Thyroid gland (tissue), 4 donors: ENCODE results near the gene SAP30L. TPM values are rescaled to one million over a fixed set of nuclear protein-coding genes. Genes with fewer than 3 reads are reported as not detected.
A peak's percentile ranks its signal among the peaks of the same experiment; 100 is the strongest.

Experiments
- DNase-seq, 2 donors: peaks; one replicate each; pipeline ENCODE4 v3.0.0-alpha.2; 2019
- H3K27ac ChIP-seq, 3 donors: fragments of 200-600 bp; sonication (generic); 1 replicate in 2 of 3; 2 replicates in 1 of 3; pipeline ENCODE4 v1.5.1; 2016 to 2019; ENCODE audit warnings: mild to moderate bottlenecking in 1 of 3, moderate library complexity in 1 of 3
- H3K27me3 ChIP-seq: fragments of 200-600 bp; sonication (generic); one replicate; pipeline ENCODE4 v1.5.1; 2019
- H3K36me3 ChIP-seq, 2 donors: fragments of 200-600 bp; sonication (generic); one replicate each; pipeline ENCODE4 v1.5.1; 2016 to 2019
- H3K4me1 ChIP-seq, 2 donors: fragments of 200-600 bp; sonication (generic); one replicate each; pipeline ENCODE4 v1.5.1; 2017 to 2019
- H3K4me3 ChIP-seq, 3 donors: fragments of 200-600 bp; sonication (generic); replicated peaks in 1 of 3; 1 replicate in 2 of 3; 2 replicates in 1 of 3; pipeline ENCODE4 v1.5.1; 2016; ENCODE audit warnings: mild to moderate bottlenecking in 1 of 3
- H3K9me3 ChIP-seq: fragments of 200-600 bp; sonication (generic); one replicate; pipeline ENCODE4 v1.5.1; 2017
- CTCF ChIP-seq, 6 experiments: fragments of 200-600 bp in 3 of 6; fragments of 450-650 bp in 3 of 6; sonication (generic) in 3 of 6; IDR thresholded peaks; one replicate each; pipeline ENCODE4 v1.5.1; 2016 to 2019; ENCODE audit warnings: antibody characterized with exemption in 6 of 6, mild to moderate bottlenecking in 2 of 6, inconsistent platforms in 1 of 6, moderate library complexity in 1 of 6
- POLR2A ChIP-seq, 2 donors: fragments of 450-650 bp; IDR thresholded peaks; one replicate each; pipeline ENCODE4 v1.6.1; 2017; ENCODE audit warnings: antibody characterized with exemption in 2 of 2, mild to moderate bottlenecking in 2 of 2, moderate library complexity in 1 of 2
- WGBS, 2 donors: methylation state at CpG; one replicate each; pipeline ENCODE4 v1.1.5; 2017; 5-methylcytosine and 5-hydroxymethylcytosine counted together
- intact Hi-C: fragments of 100-400 bp; cut with DNase I; formaldehyde crosslinking; loops from one replicate; pipeline ENCODE4 v1.15.1; 2023
- total RNA-seq, 4 donors: library from RNA; depleted of rRNA; stranded (reverse); fragments of >200 nt; gene quantifications; one replicate each; pipeline ENCODE4 v1.2.3, GENCODE V29; 2016

The SAP30L gene
- total RNA-seq, 4 donors from 2014 or later = 26.2 to 37.9 (median 31.2) TPM

DNA sequence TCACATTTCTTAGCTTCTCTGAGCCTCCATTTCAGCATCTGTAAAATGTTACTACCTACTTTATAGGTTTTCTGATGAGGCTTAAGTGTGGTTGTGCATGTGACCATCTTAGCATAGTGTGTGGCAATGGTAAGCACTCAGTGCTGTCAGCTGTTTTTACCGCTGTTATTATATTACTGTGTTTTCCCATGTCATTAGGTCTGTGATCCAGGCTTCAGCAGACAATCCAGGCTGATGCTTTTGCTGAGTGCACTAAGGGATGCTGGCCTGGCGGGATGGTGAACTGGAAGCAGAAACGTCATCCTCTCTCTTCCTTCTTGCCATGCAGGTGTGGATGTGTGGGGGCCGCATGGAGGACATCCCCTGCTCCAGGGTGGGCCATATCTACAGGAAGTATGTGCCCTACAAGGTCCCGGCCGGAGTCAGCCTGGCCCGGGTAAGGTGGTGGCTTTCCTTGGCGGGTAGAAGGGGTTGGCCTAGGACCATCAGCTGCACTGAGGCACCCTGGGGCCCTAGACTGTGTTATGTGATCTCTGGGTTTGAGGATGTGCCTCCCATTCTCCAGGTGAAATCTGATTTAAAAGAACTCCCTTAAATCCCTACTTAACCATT, 41.9 kb upstream of the SAP30L start:
- intact Hi-C loops = loop anchor here (5.0 to 10.0 kb wide), 3 partner anchors 222 to 429 kb away; no protein-coding TSS in a partner anchor
- H3K27me3 ChIP-seq = no peaks in the 10 kb centered on the region
- 87 to 93% methylated on average over 6 to 8 of the region's 8 CpGs for WGBS, 2 donors
- no peaks in the 10 kb centered on the region for H3K9me3 ChIP-seq
- no peak for DNase-seq
- no peak for TF ChIP-seq CTCF (IDR thresholded peaks at IDR 0.05)
- no peak for TF ChIP-seq POLR2A (IDR thresholded peaks at IDR 0.05)
- H3K4me3 ChIP-seq = no peak overlapping the region
- peaks cover 0 to 8% of the 10 kb centered on the region in 2 donors for H3K4me1 ChIP-seq
- no peaks in the 10 kb centered on the region for H3K36me3 ChIP-seq
- H3K27ac ChIP-seq = no peak overlapping the region

DNA sequence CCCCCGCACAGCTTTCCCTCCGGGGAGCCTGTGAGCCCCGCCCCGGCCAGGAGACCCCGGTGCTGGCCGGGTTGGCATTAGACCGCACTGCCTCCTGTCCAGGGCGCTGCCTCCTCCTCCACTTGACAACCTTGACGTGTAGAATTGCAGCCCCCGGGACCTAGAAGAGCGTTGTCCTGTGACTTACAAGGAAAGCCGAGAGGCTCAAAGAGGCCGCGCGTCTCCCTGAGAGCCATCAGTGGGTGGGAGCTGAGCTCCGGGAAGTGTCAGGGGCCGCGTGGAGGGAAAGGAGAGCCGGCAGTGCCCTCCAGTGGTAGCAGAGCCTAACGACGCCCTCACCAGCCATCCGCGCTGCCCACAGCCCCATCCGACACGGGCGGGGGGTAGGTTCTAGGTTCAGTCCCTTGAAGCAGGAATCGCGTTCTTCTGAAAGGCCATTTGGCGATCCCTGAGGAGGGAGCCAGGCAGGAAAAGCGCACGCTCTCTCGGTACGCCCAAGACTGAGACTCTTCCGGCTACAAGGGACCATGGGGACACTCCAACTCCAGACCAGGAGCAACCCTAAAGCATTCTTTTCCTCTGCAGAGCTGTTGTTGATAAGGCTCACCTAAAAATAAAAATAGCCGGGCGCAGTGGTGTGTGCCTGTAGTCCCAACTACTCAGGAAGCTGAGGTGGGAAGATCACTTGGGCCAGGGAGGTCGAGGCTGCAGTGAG, 40.6 kb upstream of the SAP30L start:
- intact Hi-C loops = loop anchor here (10.0 kb wide), 1 partner anchor 430 kb away; no protein-coding TSS in a partner anchor
- Histone ChIP-seq H3K9me3 (no peaks in the 10 kb centered on the region), H3K4me3 (peak overlapping the region in 1 of 3 donors; percentile 16), H3K36me3 (no peaks in the 10 kb centered on the region), H3K27me3 (no peaks in the 10 kb centered on the region), H3K4me1 (peaks cover 0 to 8% of the 10 kb centered on the region in 2 donors), H3K27ac (no peak overlapping the region)
- peak; percentile 82 to 83 for DNase-seq
- 8 to 15% methylated on average over 19 to 33 of the region's 37 CpGs for WGBS, 2 donors
- peak; percentile 79 to 96 (median 88) for TF ChIP-seq CTCF (IDR thresholded peaks at IDR 0.05)
- TF ChIP-seq POLR2A (IDR thresholded peaks at IDR 0.05) = no peak

DNA sequence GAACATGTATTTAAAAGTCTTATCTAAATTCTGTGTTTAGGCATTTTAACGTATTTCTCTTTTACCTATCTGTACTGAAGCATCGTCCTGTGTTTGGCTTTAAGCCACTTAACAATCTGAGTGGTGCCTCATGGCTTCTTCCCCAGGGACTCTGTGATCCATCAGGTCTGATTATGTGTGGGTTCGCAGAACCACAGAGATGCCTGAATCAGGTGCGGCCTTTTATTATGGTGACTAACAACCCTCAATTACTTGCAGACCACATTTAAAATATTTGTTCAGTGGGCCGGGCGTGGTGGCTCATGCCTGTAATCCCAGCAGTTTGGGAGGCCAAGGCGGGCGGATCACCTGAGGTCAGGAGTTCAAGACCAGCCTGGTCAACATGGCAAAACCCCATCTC, 39.6 kb upstream of the SAP30L start:
- 95 to 98% methylated on average over 8 of the region's 8 CpGs for WGBS, 2 donors
- peaks cover 0 to 8% of the 10 kb centered on the region in 2 donors for H3K4me1 ChIP-seq
- H3K27me3 ChIP-seq = no peaks in the 10 kb centered on the region
- H3K9me3 ChIP-seq = no peaks in the 10 kb centered on the region
- TF ChIP-seq POLR2A (IDR thresholded peaks at IDR 0.05) (no peak), CTCF (IDR thresholded peaks at IDR 0.05) (no peak)
- intact Hi-C loops = loop anchor here (10.0 kb wide), 1 partner anchor 431 kb away; no protein-coding TSS in a partner anchor
- H3K36me3 ChIP-seq = peaks cover 0 to 4% of the 10 kb centered on the region in 2 donors
- DNase-seq = no peak
- H3K4me3 ChIP-seq = no peak overlapping the region
- no peak overlapping the region for H3K27ac ChIP-seq

- Histone ChIP-seq H3K27me3 (no peaks in the 10 kb centered on the region), H3K4me1 (peaks cover 0 to 8% of the 10 kb centered on the region in 2 donors), H3K27ac (no peak overlapping the region), H3K4me3 (no peak overlapping the region), H3K9me3 (no peaks in the 10 kb centered on the region), H3K36me3 (peaks cover 0 to 4% of the 10 kb centered on the region in 2 donors)
- intact Hi-C loops = loop anchor here (10.0 kb wide), 1 partner anchor 432 kb away; no protein-coding TSS in a partner anchor
- 95 to 98% methylated on average over 4 of the region's 4 CpGs for WGBS, 2 donors
- no peak for DNase-seq
- no peak for TF ChIP-seq POLR2A (IDR thresholded peaks at IDR 0.05)
- TF ChIP-seq CTCF (IDR thresholded peaks at IDR 0.05) = no peak
Observed at GRCh38 chr5:154406826-154407225, 39.0 kb upstream of the SAP30L start.

DNA sequence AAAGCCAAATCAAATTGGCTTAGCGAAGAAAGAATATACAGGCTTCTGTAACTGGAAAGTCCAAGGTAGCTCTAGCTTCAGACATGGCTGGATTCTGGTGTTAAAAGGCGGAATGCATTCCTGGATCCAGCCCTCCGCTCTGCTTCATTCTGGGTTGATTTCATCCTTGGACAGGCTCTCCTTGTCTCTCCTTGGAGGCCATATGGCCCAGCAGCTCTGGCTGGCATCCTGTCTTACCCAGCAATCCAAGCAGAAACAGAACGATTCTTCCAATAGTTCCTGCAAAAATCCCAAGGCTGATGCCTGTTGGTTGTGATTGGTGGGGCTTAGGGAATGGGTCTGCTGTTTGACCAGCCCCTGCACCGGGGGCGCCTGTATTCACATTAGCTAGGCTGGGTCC, 37.0 kb upstream of the SAP30L start:
- Histone ChIP-seq H3K27me3 (no peaks in the 10 kb centered on the region), H3K27ac (no peak overlapping the region), H3K4me3 (no peak overlapping the region), H3K9me3 (no peaks in the 10 kb centered on the region), H3K4me1 (peaks cover 0 to 8% of the 10 kb centered on the region in 2 donors), H3K36me3 (peaks cover 0 to 4% of the 10 kb centered on the region in 2 donors)
- no peak for DNase-seq
- intact Hi-C loops = loop anchor here (10.0 kb wide), 1 partner anchor 434 kb away; no protein-coding TSS in a partner anchor
- TF ChIP-seq CTCF (IDR thresholded peaks at IDR 0.05) = no peak
- TF ChIP-seq POLR2A (IDR thresholded peaks at IDR 0.05) = no peak
- 85 to 86% methylated on average over 6 of the region's 6 CpGs for WGBS, 2 donors
